Stimulated activated CD4-positive, alpha-beta T cell treated with anti-CD3 and anti-CD28 coated beads, Interleukin-15, amount 100 ng/mL, for 48 hours (primary cell): ENCODE results near the gene PI16.

Experiments
- DNase-seq, 2 donors: peaks; one replicate each; pipeline ENCODE4 v3.0.0-alpha.2; 2020; ENCODE audit warnings: low read depth in 2 of 2

PI16 gene, protein sequence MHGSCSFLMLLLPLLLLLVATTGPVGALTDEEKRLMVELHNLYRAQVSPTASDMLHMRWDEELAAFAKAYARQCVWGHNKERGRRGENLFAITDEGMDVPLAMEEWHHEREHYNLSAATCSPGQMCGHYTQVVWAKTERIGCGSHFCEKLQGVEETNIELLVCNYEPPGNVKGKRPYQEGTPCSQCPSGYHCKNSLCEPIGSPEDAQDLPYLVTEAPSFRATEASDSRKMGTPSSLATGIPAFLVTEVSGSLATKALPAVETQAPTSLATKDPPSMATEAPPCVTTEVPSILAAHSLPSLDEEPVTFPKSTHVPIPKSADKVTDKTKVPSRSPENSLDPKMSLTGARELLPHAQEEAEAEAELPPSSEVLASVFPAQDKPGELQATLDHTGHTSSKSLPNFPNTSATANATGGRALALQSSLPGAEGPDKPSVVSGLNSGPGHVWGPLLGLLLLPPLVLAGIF

DNA sequence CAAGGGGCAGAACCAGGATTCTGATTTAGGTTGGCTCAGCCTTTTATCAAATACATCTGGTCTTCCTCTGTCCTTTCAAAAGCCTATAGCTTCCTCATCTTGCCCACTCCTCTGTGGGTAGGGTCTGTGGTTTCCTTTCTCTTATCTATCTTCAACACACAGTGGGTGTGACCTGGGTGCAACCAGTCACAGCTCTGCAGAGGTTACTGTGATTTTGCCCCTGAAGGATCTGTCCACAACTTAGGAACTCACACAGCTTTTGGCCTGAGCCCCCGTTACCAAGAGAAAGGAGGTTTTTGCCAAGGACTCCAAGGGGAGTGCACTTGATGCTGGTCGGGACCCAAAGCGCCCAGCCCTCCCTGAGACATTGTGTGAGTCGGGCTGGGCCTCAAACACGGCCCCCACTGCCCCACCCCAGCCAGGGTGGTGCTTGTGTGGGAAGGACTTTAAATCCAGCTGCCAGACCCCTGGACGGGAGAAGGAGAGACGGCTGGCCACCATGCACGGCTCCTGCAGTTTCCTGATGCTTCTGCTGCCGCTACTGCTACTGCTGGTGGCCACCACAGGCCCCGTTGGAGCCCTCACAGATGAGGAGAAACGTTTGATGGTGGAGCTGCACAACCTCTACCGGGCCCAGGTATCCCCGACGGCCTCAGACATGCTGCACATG is at the start of gene PI16:
PI16 (plus strand) TSS at position 477 of the 670 bp plus-strand sequence; CDS start at position 500, 23 bp downstream.
- no peak for DNase-seq

DNA sequence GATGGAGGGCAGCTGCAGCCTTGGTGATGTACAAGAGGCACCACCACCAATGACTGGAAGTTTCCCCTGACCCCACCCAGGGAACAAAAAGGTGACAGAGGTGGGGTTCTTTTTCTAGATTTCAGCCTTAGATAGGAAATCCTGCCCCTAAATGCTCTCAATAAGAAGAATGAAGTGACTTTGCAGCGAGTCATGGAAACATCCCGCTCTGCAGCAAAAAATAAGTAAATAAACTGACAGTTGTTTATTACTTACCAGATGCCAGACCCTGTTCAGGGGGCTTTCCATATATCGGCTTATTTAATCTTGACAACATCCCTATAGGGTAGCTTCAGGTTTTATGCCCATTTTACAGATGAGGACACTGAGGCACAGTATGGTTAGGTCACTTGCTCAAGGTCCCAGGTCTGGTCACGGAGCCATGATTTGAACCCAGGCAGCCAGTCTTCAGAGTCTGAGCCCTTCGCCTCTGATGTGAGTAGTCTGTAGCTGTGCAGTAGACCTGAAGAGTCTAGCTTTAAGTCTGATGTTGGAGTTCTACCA is 49.6 kb upstream of the PI16 start:
- no peak for DNase-seq

DNA sequence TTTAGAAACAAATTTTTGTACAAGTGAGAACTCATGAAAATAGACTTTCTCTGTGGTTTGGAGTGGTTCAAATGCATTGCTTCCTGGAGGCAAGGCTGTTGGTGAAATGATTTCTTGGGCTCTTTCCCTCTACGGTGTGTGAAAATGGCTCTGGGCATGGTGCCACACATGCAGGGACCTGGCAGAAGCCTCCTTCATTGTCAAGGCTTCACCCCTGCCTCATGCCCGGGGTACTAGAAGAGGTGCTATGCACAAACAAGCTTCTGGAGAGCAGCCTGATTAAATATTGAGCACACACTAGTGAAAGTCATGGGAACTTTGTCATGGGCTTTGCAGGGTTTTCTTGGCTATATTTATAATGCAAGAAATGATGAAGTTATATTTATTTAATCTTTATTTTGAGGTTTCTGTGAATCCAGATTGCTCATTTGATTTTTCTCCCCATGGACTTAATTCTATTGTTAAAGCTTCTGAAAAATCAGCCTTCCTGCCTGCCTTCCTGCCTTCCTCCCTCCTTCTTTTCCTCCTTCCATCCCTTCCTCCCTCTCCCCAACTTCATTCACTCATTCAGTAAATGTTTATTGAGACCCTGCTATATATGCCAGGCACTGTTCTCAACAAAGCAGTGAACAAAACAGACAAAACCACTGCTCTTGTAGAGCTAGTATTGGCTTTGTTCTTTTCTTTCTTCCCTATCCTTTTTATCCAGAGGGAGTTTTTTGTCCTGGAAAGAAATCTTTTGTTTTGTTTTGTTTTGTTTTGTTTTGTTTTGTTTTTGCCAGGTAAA is 47.8 kb upstream of the PI16 start:
- no peak for DNase-seq

- DNase-seq = no peak
These were observed 46.8 kb upstream of the PI16 start for GRCh38 chr6:36907781-36908180.

DNA sequence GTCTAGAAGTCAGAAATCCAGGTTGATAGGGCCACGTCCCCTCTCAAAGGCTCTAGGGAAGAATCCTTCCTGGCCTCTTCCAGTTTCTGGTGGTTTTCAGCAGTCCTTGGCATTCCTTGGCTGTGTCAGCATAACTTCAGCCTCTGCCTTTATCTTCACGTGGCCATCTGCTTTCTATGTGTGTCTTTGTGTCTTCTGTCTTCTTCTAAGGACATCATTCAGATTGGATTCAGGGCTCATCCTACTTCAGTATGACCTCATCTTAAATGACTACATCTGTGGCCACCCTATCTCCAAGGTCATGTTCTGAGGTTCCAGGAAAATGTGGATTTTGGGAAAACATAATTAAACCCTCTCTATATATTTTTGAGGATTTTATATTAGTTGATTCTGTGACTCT is 45.8 kb upstream of the PI16 start:
- no peak for DNase-seq

GRCh38 chr6:36912030-36912454 is 42.5 kb upstream of the PI16 start:
- peak; percentile 22 to 23 for DNase-seq

- DNase-seq = peak; percentile 46 to 53
These were observed 42.0 kb upstream of the PI16 start for GRCh38 chr6:36912586-36912985.

DNA sequence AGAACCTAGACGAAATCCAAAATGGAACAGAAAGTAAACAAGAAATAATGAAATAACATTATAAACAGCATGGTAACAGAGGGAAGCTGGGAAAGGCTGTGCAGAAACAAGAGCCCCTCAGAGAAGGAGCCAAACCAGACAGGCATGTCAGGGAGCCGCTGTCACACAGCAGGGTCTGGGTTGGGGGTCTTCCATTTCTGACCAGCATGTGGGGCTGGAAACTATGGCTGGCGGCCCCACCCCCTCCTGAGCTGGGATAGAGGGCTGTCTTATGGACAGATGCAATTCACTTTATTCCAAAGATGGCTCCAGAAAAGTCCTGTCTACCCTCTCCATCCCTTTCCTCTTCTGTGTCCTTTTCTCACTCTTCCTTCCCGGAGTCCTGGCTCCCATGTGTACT is 41.5 kb upstream of the PI16 start:
- no peak for DNase-seq

DNA sequence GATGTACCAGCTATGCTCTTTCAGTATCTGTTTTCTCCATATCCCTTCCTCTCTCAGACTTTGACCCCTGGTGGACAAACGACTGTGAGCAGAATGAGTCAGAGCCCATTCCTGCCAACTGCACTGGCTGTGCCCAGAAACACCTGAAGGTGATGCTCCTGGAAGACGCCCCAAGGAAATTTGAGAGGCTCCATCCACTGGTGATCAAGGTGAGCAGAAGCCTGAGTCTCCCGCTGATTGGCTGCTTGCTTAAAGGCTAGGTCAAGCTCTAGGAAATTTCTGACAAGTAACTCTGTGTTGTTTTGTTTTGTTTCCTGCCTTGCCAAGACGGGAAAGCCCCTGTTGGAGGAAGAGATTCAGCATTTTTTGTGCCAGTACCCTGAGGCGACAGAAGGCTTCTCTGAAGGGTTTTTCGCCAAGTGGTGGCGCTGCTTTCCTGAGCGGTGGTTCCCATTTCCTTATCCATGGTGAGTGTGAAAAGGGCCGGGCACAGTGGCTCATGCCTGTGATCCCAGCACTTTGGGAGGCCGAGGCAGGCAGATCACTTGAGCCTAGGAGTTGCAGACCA is 40.2 kb upstream of the PI16 start:
- no peak for DNase-seq

DNA sequence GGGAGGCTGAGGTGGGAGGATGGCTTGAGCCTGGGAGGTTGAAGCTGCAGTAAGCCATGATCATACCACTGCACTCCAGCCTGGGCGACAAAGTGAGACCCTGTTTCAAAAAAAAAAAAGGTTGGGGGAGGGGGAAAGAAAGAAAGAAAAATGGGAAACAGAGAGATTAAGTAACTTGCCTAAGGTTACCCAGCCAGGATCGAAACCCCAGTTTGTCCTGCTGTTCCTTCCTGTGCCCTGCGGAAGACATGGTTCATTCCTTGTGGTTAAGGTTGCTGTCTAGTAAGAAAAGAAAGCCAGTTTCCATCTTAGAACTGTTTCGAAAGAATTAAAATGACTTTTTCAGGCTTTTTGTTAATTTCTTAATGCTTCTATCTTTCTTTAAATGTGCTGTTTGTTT is 38.9 kb upstream of the PI16 start:
- no peak for DNase-seq

DNA sequence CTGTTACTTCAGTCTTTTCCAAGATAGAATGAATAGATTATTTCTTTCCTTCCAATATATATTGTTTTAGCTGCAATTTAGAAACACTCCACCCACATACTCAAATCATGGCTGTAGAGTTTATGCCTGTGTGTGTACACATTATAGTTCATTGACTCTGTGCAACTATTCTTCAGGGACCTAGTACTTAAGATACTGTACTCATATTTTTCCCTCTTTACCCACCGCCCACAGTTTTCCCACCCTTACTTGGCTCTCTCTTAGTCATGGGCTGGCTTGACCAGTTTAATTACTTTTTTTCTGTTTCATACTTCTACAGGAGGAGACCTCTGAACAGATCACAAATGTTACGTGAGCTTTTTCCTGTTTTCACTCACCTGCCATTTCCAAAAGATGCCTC is 38.4 kb upstream of the PI16 start:
- no peak for DNase-seq

- DNase-seq = no peak
These were observed 36.9 kb upstream of the PI16 start for GRCh38 chr6:36917541-36918193.

DNA sequence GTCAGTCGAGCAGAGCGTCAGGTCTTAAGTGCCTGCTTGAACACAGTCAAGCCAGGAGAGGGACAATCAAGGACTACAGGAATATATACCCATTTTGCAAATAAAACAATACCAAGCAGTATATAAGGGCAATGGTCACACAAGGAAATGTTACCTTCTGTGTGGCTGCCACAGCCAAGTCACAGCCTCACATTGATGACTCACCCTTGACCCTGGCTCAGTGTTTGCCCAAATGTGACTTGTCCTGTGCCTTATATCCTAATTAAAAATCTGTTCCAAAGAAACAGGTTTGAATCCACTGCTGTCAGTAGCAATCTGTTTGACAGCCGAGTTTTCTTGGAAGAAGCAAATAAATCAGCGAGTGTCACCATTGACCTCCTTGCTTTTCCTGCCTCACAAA is 34.5 kb upstream of the PI16 start:
- DNase-seq = no peak

- DNase-seq = no peak
These were observed 34.0 kb upstream of the PI16 start for GRCh38 chr6:36920546-36920945.

DNA sequence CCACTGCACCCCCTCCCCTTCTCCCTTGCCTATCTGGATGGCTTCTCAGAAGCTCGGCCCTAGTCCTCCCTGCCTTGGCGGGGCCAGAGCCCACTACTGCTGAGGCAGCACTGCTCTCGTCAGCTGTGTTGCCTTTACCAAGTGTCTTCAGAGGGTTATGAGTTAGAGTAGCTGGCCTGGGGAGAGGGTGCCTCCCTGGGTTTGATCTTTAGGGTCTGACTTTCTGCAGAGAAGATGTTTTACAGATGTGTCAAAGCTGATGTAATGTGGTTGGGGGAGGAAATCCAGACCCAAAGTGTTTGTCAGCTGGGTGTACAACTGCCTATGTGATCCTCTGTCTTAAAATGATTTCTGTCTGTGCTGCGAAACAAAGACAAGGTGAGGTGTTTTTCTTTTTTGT is 30.4 kb upstream of the PI16 start:
- no peak for DNase-seq

DNA sequence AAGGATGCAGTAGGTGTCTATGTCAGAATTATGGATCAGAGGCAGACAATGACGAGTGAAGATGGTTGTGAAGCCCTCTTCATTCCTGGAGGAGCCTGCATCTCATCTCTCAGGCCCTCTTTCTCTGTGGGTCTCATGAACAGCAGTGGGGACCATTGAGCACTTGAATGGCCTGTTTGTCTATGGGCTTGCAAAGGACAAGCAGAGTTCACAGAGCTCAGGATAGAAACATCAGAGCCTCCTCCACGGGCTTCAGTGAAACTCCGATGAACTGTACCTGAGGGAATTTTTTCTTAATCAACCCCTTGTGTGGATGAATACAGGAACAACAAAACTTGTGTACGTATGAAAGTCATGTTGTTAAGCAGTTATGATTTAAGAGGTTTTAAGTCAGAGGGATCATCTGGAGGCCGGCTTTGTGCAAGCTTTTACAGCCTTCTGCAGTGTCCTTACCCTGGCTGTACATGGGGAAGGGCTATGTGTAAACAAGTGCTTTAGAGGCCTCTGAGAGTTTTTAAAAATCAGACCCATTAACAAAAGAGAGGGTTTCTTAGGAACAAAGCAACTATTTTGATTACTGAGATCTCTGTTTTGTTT is 29.7 kb upstream of the PI16 start:
- DNase-seq = no peak

DNA sequence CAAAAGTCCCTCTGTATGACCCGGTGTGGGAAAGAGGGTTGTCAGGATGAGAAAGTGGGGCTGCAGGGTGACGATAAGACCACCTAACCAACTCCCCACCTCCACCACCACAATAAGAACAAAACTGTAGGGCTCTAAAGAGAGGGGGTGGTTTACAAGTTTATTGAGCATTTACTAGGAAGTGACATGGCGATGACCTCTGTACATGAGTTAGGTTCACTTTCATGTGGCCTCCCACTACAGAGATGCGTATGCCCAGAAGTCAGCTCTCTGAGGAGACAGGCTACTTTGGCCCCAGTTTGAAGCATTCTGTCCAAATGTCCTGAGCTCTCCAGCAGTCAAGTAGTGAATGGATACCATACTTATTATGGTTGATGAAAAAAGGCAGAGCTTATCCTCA is 28.7 kb upstream of the PI16 start:
- DNase-seq = no peak

GRCh38 chr6:36926708-36927513 is 27.6 kb upstream of the PI16 start:
- DNase-seq = no peak

- no peak for DNase-seq
These were observed 26.6 kb upstream of the PI16 start for GRCh38 chr6:36927691-36928546.
